HL-60 (cell line): ENCODE measurements around the gene PSAP.

Experiments
- DNase-seq, 2 experiments: peaks; one replicate each; pipeline ENCODE4 v3.0.0-alpha.2; 2010 to 2020; ENCODE audit warnings: low read depth in 1 of 2, low spot score in 1 of 2
- H3K27ac ChIP-seq: fragments of 250-450 bp; sonication (Bioruptor Pico); replicated peaks from 2 replicates; pipeline ENCODE4 v1.5.1; 2020; ENCODE audit warnings: mild to moderate bottlenecking, moderate library complexity
- H3K27me3 ChIP-seq: fragments of 250-450 bp; sonication (Bioruptor Pico); 2 replicates; pipeline ENCODE4 v1.5.1; 2021; ENCODE audit warnings: mild to moderate bottlenecking, moderate library complexity; ENCODE audit not compliant: insufficient read depth, poor library complexity, severe bottlenecking
- H3K4me3 ChIP-seq: replicated peaks from 2 replicates; pipeline ENCODE4 v1.5.1; 2011; ENCODE audit warnings: mild to moderate bottlenecking, control low read depth, low read length; ENCODE audit not compliant: insufficient read depth
- CTCF ChIP-seq: IDR thresholded peaks from one replicate; pipeline ENCODE4 v1.5.1; 2011; ENCODE audit warnings: low read length, control low read depth, inconsistent platforms; ENCODE audit not compliant: insufficient read depth
- GABPA ChIP-seq: IDR thresholded peaks from 2 replicates; pipeline ENCODE4 v1.6.1; 2012; ENCODE audit warnings: low read depth
- POLR2AphosphoS5 ChIP-seq: IDR thresholded peaks from 2 replicates; pipeline ENCODE4 v1.6.1; 2012; ENCODE audit warnings: low read depth
- REST ChIP-seq: IDR thresholded peaks from 2 replicates; pipeline ENCODE4 v1.6.1; 2012; ENCODE audit warnings: low read depth; ENCODE audit not compliant: insufficient replicate concordance
- SPI1 ChIP-seq: IDR thresholded peaks from 2 replicates; pipeline ENCODE4 v1.6.1; 2012; ENCODE audit warnings: low read depth, mild to moderate bottlenecking, borderline replicate concordance

Gene PSAP

GRCh38 chr10:71849461-71849908 lies 1.6 kb downstream of the PSAP start:
- DNase-seq, result no peak
- TF ChIP-seq SPI1, result no peak
- TF ChIP-seq GABPA, result no peak
- no peak overlapping the region for H3K27ac ChIP-seq
- peak overlapping the region; percentile 82; the same call in 1 of the 2 replicates for H3K4me3 ChIP-seq
- H3K27me3 ChIP-seq, result no peaks in the 10 kb centered on the region

DNA sequence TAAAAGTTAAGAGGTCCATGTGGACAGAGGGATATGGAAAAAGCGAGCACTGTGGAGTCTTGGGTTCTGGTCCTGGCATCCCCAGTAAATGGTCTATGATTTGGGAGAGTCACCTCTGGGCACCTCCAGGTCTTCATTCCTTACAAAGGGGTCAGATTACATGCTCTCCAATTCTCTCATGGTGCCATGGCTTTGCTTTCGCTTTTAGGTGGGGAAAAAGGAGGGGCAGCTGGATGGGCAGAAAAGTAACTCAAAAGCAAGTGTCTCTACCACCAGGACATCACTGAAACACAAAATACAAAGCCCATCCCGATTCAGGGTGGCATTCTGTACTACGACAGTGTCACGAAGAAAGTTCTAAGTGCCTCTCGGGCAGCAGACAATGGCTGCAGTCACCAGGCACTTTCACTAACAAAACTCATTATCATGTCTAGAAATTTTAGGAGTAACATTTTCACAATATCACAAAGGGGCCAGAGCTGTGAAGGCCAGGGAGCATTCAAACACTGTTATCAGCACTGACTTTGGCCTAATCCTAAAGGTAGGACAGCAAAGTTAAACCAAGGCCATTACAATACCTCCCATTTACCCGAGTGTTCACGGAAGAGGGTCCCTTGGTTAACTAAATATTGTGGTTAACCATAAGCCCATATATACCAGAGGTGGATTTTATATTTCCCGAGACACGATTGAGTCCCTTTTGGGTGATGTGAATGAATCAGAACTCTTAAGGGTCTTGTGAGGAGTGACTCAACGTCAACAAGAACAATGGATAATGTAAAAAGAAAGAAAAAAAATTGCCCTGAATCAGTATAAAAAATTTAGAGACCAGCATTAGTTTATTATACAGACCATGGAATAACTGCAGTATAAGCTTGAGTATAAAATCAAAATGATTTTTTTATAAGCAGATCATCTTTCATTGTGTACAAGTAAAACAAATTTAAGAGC lies 2.5 kb downstream of the PSAP start:
- no peaks in the 10 kb centered on the region for H3K27me3 ChIP-seq
- no peak overlapping the region for H3K4me3 ChIP-seq
- DNase-seq, result no peak
- no peak overlapping the region for H3K27ac ChIP-seq
- TF ChIP-seq GABPA (no peak), SPI1 (no peak), POLR2AphosphoS5 (no peak), CTCF (no peak), REST (no peak)

DNA sequence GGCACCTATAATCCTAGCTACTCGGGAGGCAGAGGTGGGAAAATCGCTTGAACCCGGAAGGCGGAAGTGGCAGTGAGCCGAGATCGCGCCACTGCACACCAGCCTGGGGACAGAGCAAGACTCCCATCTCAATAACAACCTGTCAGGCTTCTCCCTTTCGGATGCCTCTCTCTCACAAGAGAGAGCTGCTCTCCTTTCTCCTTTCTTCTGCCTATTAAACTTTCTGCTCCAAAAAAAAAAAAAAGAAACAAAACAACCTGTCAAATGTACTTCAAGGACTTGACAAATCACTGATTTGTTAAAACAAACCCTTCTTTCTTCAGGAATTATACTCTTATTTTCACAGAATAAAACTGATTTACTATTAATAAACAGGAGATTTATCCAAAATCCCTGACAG lies 3.6 kb downstream of the PSAP start:
- Histone ChIP-seq H3K27ac (no peak overlapping the region), H3K4me3 (no peak overlapping the region), H3K27me3 (no peaks in the 10 kb centered on the region)
- TF ChIP-seq CTCF, result no peak
- TF ChIP-seq REST, result no peak
- no peak for TF ChIP-seq GABPA
- no peak for TF ChIP-seq POLR2AphosphoS5
- no peak for TF ChIP-seq SPI1
- DNase-seq, result no peak

GRCh38 chr10:71846816-71847215 lies 4.2 kb downstream of the PSAP start:
- Histone ChIP-seq H3K27ac (no peak overlapping the region), H3K4me3 (no peak overlapping the region), H3K27me3 (no peaks in the 10 kb centered on the region)
- TF ChIP-seq SPI1 (0 out of 2 replicates have a peak, but pooled peaks have one; percentile 17), POLR2AphosphoS5 (no peak)
- no peak for DNase-seq
